ENCODE data around the gene CTDP1. TPM values are rescaled to one million over a fixed set of nuclear protein-coding genes. Genes with fewer than 3 reads are reported as not detected.

The CTDP1 gene
- total and polyA plus RNA-seq, 9 of the 15 experiments (the other 6 are each of a cell fraction or from before 2014, with no cell fraction given): 0.07 to 19.2 (median 4.0) TPM

- TF ChIP-seq ZBTB40 (IDR thresholded peaks at IDR 0.05) (no peak), ZBTB40 (CRISPR knock-in tag; IDR thresholded peaks at IDR 0.05) (no peak), ZFP91 (CRISPR knock-in tag; IDR thresholded peaks at IDR 0.05) (no peak), ZNF140 (CRISPR knock-in tag; IDR thresholded peaks at IDR 0.05) (no peak), EP300 (IDR thresholded peaks at IDR 0.05; ENCODE audit: low read length) (no peak), MAZ (CRISPR knock-in tag; conservative IDR thresholded peaks at IDR 0.05 in 1 of 2, IDR thresholded peaks at IDR 0.05 in 1 of 2) (no peak), NONO (IDR thresholded peaks at IDR 0.05; ENCODE audit: low read depth in 2 of 2, low read length in 1 of 2) (no peak), ZNF347 (CRISPR knock-in tag; IDR thresholded peaks at IDR 0.05; ENCODE audit: low read depth) (no peak), ETV5 (CRISPR knock-in tag; IDR thresholded peaks at IDR 0.05; ENCODE audit: low read depth) (no peak), ZNF134 (CRISPR knock-in tag; conservative IDR thresholded peaks at IDR 0.05) (no peak), SAP30 (IDR thresholded peaks at IDR 0.05; ENCODE audit: borderline replicate concordance, insufficient read depth, low read depth, low read length, poor library complexity, severe bottlenecking) (no peak), SMAD4 (CRISPR knock-in tag; conservative IDR thresholded peaks at IDR 0.05) (no peak)
Measured at GRCh38 chr18:79637181-79637920, 42.3 kb upstream of the CTDP1 start (continued).
